CD4-positive, alpha-beta T cell treated with Interferon alpha-2 for 1 hour (primary cell): ENCODE data around the gene MYO15A.

Experiments used
- DNase-seq, 2 donors: peaks; one replicate each; pipeline ENCODE4 v3.0.0-alpha.2; 2020 to 2022

The MYO15A gene, protein sequence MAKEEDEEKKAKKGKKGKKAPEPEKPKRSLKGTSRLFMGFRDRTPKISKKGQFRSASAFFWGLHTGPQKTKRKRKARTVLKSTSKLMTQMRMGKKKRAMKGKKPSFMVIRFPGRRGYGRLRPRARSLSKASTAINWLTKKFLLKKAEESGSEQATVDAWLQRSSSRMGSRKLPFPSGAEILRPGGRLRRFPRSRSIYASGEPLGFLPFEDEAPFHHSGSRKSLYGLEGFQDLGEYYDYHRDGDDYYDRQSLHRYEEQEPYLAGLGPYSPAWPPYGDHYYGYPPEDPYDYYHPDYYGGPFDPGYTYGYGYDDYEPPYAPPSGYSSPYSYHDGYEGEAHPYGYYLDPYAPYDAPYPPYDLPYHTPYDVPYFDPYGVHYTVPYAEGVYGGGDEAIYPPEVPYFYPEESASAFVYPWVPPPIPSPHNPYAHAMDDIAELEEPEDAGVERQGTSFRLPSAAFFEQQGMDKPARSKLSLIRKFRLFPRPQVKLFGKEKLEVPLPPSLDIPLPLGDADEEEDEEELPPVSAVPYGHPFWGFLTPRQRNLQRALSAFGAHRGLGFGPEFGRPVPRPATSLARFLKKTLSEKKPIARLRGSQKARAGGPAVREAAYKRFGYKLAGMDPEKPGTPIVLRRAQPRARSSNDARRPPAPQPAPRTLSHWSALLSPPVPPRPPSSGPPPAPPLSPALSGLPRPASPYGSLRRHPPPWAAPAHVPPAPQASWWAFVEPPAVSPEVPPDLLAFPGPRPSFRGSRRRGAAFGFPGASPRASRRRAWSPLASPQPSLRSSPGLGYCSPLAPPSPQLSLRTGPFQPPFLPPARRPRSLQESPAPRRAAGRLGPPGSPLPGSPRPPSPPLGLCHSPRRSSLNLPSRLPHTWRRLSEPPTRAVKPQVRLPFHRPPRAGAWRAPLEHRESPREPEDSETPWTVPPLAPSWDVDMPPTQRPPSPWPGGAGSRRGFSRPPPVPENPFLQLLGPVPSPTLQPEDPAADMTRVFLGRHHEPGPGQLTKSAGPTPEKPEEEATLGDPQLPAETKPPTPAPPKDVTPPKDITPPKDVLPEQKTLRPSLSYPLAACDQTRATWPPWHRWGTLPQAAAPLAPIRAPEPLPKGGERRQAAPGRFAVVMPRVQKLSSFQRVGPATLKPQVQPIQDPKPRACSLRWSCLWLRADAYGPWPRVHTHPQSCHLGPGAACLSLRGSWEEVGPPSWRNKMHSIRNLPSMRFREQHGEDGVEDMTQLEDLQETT (N-terminal part only)

DNA sequence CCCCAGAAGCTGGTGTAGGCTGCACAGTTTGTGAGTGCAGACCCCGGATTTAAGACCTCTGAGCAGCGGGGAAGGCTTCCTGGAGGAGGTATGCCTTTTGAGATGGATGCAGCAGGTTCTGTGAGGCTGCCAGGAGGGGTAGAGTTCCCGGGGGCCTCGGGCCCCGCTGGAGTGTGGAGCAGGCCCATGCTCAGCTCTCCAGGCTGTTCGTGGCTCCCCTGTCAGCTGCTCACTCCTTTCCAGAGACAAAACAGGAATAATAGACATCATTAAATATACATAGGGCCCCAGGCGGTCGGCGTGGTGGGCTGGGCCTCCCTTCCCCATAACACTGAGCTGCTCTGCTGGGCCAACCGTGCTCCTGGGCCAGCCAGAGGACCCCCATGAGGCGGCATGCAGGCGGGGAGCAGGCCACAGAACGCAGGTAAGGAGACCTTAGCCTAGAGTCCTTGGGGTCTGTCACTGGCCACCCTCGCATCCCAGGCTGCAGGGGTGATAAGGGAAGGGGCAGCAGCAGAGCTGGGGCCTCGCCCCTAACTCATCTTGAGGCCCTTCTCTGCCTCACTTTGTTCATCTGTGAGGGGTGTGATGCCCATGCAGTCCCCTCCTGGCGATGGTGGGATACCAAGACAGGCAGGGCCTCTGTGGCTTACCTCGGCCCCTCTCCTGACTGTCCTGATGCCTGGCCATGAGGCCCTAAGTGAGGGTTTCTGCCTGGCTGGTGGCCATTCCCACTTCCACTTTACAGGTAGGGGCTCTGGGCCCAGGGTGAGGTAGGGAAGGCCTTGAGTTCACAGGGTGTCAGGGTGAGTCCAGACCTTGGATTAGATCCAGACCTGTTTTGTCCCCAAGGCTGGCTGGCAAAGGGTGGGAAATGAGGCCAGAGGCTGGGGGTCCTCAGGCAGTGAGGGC, at the start of gene MYO15A:
TSS of gene MYO15A (plus strand) at position 356 of the 912 bp plus-strand sequence. CDS start 10,045 bp downstream, outside the sequence.
- no peak for DNase-seq

DNA sequence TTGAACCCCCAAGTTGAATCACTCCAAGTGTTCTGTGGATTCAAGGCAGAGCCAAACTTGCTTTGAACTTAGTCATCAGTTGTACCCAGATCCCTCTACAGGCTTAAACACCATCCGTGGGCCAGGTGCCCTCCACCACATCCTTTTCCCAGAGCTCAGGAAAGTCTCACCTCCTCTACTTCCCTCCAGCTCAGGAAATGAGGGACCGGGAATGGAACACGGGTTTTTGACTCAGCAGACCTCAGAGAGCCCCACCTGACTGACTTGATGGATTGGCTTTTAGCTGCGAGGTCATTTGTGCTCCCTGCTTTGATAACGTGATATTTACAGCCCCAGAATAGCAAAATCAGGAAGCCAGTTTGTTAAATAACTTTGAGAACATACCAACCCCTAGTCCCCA, 49.3 kb upstream of the MYO15A start:
- DNase-seq: no peak

DNA sequence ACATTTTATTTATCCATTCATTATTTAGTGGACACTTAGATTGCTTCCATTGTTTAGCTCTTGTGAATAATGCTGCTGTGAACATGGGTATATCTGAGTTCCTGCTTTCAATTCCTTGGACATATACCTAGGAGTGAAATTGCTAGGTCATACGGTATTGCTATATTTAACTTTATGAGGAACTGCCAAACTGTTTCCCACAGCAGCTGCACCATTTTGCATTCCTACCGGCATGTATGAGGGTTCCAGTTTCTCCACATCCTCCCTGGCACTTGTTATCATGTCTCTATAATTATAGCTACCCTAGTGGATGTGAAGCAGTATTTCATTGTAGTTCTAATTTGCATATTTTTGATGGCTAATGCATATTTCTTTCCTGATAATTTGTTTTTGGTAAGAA, 44.5 kb upstream of the MYO15A start:
- no peak for DNase-seq

DNA sequence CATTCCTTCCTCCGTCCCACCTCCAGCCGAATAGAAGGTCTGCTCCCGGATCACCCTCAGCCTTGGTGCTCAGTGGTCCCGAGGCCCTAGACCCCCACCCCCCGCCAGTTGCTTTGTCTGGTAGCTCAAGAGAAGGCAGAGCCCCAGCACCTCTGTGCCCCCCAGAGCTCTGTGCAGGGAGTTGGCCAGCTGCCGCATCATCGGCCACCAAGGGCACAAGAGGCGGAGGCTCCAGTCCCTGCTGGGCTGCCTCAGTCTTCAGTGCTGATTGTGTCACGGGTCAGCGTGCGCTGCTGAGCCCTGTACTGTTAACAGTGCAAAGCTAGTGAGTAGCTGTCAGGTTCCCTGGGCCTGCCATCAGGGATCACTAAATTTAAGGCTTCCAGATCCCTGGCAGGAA, 43.0 kb upstream of the MYO15A start:
- DNase-seq: no peak

DNA sequence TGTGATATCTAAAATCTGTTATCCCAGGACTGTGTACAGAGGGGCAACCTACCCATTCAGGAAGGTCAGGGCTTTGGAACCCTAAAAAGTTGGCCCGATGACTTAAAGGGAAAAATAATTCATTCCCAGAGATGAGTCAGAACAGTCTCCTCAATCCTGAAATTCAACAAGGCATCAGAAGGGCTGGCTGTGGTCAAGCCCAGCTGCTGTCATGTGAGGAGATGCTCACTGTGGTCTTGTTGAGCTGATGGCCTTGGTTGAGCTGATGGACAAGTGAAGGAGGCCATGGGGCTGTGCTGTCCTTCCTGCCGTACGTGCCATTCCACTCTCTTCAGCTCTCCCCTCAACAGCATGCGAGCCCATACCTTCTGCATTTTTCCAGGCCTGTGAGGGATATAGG, 41.7 kb upstream of the MYO15A start:
- DNase-seq: no peak

DNA sequence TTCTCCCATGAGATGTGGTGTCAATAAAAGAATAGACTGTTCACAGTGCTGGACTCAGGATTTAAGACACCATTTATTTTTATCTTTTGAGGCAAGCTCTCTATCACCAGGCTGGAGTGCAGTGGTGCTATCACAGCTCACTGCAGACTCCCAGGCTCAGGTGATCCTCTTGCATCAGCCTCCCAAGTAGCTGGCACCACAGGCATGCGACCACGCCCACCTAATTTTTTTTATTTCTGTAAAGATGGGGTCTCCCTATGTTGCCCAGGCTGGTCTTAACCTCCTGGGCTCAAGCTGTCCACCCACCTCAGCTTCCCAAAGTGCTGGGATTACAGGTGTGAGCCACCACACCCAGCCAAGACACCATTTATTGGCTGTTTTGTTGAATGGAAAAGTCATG, 39.5 kb upstream of the MYO15A start:
- no peak for DNase-seq

DNA sequence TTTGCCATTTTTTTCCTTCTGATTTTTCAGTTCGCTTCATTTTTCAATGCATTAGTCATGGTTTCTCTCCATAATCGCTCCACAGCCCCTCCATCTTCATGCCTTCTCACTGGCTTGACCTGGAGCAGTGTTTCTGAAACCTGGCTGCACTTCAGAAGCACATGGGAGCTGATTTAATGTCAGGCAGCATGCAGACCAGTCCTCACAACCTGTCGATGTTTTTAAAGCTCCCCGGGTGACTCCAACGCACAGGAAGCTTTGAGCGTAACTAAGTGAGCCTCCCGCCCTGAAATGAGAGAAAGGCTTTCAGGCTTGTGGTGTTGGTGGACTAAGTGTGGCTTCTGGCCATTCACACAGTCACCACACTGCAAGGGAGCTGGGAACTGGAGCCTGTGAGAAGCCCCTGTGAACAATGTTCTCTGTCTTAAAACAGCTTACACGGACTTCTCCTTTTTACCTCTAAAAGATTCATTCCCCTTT, 37.7 kb upstream of the MYO15A start:
- DNase-seq: no peak

DNA sequence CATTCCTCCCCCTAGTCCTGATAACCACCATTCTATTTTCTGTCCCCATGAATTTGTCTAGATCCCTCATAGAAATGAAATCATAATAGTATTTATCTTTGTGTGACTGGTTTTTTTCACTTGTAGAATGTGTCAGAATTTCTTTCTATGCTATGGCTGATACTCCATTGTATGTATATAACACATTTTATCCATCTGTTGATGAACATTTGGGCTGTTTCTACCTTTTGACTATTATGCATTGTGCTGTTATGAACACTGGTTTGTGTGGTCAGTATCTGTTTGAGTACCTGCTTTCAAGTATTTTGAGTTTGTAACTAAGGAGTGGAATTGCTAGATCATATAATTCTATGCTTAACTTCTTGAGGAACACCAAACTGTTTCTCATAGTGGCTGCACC, 36.8 kb upstream of the MYO15A start:
- no peak for DNase-seq

DNA sequence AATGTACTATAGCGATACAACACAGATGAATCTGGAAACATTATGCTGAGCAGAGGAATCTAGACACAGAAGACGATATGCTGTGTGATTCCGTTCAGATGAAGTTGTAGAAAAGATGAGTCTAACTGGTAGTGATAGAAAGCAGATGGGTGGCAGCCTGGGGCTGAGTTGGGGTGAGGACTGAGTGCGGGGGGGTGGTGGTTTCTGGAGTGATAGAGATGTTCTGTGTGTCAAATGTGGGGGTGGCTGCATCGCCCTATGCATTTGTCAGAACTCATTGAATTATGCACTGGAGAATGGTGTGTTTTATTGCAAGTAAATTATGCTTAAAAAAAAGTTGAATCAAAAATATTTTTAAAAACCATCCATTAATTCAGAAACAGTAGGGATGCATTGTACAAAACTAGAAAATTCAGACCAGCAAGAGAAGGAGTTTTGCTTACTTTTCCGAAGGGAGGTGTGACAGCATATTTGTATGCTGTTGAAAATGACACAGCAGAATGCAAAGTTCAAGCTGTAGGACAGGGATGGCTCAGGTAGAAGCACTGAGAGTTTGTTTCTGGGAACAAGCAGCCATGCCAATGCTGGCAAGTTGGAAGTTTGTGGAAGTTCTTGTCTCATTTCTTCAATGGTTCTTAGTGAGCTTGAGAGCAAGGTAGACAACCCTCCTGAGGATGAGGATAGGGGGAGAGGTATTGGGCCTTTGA, 33.8 kb upstream of the MYO15A start:
- DNase-seq: no peak

DNA sequence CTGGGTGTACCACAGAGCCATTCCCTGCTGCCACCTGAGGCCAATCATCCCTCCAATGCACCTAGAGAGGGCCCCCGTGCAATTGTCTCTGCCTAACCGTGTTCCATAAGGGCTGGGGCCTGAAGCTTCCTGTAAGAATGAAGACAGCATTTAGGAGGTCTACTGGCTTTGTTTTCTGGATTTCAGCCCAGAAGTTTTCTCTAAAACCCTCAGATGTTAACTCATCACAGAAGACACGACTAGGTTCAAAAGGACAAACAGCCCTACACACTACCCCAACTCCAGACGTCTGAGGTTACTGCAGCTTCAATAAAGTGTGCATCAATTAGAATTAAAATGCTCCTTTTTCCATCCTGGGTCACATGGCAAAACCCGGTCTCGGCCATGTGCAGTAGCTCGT, 31.6 kb upstream of the MYO15A start:
- DNase-seq: no peak

DNA sequence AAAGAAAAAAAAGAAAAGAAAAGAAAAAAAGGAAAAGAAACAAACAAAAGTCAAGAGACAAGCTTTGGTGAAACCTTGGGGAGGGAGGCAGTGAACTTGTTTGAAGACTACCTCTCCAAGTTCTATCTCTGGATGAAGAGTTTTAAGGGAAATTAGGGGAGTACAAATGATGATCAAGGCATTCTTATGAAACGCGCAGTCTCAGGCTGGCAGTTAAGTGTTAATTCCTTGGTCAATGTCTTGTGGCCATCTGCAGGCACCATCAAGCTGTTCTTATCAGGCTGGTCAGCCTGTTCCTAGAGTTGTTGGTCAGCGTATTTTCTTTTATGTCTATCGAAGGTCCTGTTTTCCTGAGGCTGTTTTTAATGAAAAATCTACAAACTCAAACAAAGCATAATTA, 29.0 kb upstream of the MYO15A start:
- no peak for DNase-seq

DNA sequence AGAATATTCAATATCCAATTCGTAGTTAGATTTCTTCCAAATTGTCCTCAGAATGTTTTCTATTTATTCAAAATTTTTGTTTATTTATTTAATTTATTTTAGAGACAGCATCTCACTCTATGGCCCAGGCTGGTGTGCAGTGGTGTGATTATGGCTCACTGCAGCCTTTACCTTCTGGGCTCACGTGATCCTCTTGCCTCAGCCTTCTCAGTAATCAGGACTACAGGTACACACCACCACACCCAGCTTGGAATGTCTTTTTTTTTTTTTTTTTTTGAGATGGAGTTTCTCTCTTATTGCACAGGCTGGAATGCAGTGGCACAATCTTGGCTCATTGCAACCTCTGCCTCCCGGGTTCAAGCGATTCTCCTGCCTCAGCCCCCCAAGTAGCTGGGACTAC, 24.3 kb upstream of the MYO15A start:
- DNase-seq: no peak

DNA sequence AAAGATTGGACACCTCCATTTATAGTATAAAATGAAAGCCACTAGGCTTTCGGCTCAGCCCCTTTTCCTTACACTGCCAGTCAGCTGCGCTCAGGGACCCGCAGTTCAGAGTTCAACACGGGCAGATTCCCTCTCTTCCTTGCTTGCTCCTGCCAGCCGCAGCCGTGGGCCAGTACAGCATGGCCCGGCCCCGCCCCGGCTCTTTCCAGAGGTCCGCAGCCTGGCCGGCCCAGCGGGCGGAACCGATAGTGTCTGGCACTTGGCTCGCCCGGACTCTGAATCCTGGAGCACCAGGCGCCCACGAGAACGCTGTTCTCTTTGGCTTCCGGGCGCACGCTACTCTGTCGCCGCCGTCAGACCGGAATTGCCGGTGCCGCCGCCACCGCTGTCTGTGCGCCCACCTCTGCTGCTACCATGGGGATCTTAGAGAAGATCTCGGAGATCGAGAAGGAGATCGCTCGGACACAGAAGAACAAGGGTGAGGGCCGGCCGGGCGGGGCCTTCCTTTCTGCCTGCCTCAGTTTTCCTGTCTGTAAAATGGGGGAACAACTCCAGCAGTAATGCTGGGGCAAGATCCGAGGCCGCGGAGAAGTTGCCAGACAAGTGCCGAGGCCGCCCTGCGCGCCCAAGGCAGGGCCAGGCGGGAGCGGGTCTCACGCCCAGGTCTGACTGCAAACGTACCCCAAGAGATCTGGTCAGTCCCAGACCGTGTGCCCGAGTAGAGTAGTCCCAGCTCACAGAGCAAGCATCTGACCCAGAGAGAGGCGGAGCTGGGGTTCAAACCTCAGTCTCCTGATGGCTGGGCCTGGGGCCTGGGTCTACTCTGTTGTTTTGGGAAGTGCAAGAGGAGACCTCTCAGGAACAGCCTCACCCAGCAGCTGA, 20.7 kb upstream of the MYO15A start, which contains the start of gene DRG2:
TSS of gene DRG2 (plus strand) at position 339 of the 882 bp plus-strand sequence. CDS start at position 415, 76 bp downstream.
- peak; percentile 82 to 92 for DNase-seq

DNA sequence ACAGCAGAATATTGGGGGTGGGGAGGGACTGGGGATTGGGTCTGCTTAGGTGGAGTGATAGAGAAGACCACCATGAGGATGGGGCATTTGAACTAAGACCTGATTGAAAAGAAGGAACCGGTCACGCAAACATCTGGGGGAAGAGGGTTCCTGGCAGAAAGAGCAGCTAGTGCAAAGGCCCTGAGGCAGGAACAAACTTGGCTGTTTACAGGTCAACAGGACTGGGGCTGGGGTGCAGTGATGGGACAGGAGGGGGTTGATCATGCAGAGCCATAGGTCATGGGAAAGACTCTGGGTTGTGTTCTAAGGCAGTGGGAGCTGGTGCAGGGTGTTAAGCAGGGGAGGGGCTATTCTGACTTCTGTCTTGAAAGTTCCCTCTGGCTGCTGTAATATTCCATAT, 18.9 kb upstream of the MYO15A start:
- no peak for DNase-seq

DNA sequence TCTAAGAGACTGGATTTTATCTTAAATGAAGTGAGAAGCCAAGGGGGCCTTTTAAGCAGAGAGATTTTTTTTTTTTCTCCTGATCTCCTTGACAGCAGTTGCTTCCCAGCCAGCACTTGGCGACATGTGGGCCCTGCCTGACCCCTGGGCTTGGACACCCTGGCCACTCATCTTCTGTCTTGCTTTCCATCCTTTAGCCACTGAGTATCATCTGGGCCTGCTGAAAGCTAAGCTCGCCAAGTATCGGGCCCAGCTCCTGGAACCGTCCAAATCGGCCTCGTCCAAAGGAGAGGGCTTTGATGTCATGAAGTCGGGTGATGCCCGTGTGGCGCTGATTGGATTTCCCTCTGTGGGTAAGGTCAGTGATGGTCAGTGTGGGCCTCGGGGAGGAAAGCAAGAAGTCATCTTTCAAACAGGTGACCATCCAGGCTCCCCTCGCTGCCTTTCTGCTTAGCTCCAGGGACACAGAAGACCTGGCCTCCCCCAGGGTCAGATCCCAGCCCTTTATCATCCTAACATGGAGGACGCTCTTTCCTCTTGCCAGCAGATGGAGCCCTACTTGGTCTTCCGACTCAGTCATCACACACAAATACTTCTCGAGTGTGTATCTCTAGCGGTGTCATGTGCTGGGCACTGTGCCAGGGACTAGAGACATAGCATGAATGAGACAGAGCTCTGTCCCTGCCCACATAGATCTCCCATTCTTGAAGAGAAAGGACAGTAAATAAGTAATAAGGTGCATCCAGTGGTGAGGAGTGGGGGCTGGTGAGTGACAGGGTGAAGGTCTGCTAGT, 14.7 kb upstream of the MYO15A start:
- no peak for DNase-seq

DNA sequence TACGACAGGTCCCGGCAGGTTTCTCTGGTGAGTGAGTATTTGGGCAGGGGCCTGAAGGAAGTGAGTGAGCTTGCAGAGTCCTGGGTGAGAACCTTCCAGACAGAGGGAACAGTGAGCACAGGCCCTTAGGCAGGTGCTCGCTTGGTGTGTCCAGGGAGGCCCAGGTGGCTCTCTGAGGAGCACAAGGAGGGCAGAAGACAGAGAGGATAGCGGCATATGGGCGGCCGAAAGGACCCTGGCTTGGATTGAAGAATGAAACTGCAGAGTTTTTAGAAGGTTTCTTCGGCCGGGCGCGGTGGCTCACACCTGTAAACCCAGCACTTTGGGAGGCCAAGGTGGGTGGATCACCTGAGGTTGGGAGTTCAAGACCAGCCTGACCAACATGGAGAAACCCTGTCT, 14.1 kb upstream of the MYO15A start:
- no peak for DNase-seq

DNA sequence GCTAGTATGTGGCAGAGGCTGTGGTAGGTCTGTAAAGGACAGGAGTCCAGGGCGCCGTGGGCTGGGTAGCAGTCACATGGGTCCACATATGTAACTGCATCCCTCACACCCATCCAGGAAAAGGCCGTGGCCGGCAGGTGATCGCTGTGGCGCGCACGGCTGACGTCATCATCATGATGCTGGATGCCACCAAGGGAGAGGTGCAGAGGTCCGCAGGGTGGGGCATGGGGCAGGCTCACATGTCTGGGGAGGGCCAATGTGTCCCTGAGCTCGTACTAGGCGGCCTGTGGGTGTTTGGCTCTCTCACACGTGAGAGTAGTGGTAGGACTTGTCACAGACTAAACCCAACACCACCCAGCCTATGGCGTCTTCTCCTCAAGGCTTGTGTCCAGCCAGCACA, 9.0 kb upstream of the MYO15A start:
- no peak for DNase-seq

DNA sequence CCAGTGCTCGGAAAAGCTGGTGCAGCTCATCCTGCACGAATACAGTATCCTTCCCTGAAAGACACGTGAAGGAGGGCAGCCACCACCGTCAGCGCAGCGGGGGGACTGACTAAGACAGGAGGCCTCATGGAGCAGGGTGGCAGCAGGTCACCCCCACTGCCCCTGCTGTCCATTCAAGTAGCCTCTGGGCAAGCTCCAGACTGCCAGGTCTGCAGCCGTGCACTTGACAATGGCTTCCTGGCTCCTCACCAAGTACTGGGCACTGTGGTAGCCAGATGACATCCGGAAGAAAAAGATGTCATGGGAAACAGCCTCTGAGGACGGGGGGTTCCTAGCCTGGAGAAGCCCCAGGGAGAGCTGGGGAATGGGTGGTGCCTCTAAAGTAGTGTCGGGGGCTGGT, 7.9 kb upstream of the MYO15A start:
- DNase-seq: no peak

DNA sequence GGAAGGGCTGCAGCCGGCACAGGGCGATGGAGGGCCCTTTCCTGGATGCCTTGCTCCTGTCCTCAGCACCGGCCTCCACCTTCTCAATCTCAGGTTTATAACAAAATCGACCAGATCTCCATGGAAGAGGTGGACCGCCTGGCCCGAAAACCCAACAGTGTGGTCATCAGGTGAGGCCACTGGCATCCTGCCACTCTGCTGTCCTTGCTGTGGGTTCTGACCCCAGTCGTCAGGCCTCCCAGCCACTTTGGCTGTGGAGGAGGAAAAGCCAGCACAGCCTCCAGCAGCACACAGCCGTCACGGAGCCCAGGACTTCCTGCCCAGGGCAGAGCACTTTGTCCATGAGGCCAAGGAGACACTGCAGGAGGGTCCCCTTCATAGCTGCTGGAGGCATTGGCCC, 6.7 kb upstream of the MYO15A start:
- no peak for DNase-seq
